GM23338 (cell line): Measurements from ENCODE around the gene CIAO2A.

Experiments
- CREB1 ChIP-seq: fragments of 250-450 bp; sonication (Bioruptor Pico); IDR thresholded peaks from 2 replicates; pipeline ENCODE4 v1.5.0; 2020; ENCODE audit warnings: low read depth, mild to moderate bottlenecking, moderate library complexity
- EZH2 ChIP-seq: fragments of 200-600 bp; sonication (generic); IDR thresholded peaks from one replicate; pipeline ENCODE4 v1.8.0; 2017; ENCODE audit warnings: antibody characterized with exemption, mild to moderate bottlenecking, low read depth; ENCODE audit not compliant: unreplicated experiment
- NANOG ChIP-seq: IDR thresholded peaks from 2 replicates; pipeline ENCODE4 v1.6.1; 2016; ENCODE audit warnings: antibody characterized with exemption, borderline replicate concordance
- POLR2AphosphoS5 ChIP-seq: IDR thresholded peaks from 2 replicates; pipeline ENCODE4 v1.6.1; 2016; ENCODE audit warnings: antibody characterized with exemption, low read depth
- TF ChIP-seq, protein P1 (sequence below), 2 experiments: fragments of 200-600 bp in 1 of 2; sonication (generic) in 1 of 2; conservative IDR thresholded peaks; 2 replicates each; pipeline versions ENCODE4 v1.5.1 to v1.6.1; 2016 to 2017; ENCODE audit warnings: antibody characterized with exemption in 2 of 2, low read depth in 2 of 2, mild to moderate bottlenecking in 2 of 2, moderate library complexity in 1 of 2
- TF ChIP-seq, protein P2 (sequence below): IDR thresholded peaks from one replicate; pipeline ENCODE4 v1.6.1; 2018; ENCODE audit warnings: antibody characterized with exemption; ENCODE audit not compliant: unreplicated experiment

DNA sequence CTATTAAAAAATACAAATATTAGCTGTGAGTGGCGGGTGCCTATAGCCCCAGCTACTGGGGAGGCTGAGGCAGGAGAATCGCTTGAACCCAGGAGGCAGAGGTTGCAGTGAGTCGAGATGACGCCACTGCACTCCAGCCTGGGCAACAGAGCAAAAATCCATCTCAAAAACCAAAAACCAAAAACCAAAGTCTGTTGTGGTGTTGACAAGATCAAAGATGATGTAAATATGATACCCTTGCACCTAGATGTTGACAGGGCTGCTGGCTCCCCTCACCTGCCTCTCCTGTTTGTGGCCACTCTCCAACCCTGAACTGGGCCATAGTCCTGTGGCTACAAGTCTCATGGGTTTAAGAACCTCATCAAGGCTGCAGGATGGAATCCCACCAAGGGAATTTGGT lies 63.5 kb downstream of the CIAO2A start:
- TF ChIP-seq, protein P1, sequence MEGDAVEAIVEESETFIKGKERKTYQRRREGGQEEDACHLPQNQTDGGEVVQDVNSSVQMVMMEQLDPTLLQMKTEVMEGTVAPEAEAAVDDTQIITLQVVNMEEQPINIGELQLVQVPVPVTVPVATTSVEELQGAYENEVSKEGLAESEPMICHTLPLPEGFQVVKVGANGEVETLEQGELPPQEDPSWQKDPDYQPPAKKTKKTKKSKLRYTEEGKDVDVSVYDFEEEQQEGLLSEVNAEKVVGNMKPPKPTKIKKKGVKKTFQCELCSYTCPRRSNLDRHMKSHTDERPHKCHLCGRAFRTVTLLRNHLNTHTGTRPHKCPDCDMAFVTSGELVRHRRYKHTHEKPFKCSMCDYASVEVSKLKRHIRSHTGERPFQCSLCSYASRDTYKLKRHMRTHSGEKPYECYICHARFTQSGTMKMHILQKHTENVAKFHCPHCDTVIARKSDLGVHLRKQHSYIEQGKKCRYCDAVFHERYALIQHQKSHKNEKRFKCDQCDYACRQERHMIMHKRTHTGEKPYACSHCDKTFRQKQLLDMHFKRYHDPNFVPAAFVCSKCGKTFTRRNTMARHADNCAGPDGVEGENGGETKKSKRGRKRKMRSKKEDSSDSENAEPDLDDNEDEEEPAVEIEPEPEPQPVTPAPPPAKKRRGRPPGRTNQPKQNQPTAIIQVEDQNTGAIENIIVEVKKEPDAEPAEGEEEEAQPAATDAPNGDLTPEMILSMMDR (conservative IDR thresholded peaks at IDR 0.05; ENCODE audit: low read depth in 2 of 2): no peak
- TF ChIP-seq EZH2: no peak
- TF ChIP-seq, protein P2, sequence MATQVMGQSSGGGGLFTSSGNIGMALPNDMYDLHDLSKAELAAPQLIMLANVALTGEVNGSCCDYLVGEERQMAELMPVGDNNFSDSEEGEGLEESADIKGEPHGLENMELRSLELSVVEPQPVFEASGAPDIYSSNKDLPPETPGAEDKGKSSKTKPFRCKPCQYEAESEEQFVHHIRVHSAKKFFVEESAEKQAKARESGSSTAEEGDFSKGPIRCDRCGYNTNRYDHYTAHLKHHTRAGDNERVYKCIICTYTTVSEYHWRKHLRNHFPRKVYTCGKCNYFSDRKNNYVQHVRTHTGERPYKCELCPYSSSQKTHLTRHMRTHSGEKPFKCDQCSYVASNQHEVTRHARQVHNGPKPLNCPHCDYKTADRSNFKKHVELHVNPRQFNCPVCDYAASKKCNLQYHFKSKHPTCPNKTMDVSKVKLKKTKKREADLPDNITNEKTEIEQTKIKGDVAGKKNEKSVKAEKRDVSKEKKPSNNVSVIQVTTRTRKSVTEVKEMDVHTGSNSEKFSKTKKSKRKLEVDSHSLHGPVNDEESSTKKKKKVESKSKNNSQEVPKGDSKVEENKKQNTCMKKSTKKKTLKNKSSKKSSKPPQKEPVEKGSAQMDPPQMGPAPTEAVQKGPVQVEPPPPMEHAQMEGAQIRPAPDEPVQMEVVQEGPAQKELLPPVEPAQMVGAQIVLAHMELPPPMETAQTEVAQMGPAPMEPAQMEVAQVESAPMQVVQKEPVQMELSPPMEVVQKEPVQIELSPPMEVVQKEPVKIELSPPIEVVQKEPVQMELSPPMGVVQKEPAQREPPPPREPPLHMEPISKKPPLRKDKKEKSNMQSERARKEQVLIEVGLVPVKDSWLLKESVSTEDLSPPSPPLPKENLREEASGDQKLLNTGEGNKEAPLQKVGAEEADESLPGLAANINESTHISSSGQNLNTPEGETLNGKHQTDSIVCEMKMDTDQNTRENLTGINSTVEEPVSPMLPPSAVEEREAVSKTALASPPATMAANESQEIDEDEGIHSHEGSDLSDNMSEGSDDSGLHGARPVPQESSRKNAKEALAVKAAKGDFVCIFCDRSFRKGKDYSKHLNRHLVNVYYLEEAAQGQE: no peak
- no peak for TF ChIP-seq POLR2AphosphoS5
- TF ChIP-seq NANOG: no peak
- TF ChIP-seq CREB1 (CRISPR knock-in tag): no peak
